Erythroblast (primary cell): Measurements from ENCODE around the gene COL1A2.
A peak's percentile ranks its signal among the peaks of the same experiment; 100 is the strongest.

Experiments used
- DNase-seq, 2 experiments: peaks; one replicate each; lab custom pipeline; 2025; lab: John Stamatoyannopoulos, UW
- GATA1 ChIP-seq: IDR thresholded peaks from 2 replicates; pipeline ENCODE4 v1.6.1; 2011; ENCODE audit warnings: low read depth, mild to moderate bottlenecking, control low read depth, low read length, moderate library complexity
- POLR2A ChIP-seq: IDR thresholded peaks from 2 replicates; pipeline ENCODE4 v1.6.1; 2011; ENCODE audit warnings: mild to moderate bottlenecking, low read length

The COL1A2 gene

GRCh38 chr7:94444813-94445212 lies 50.1 kb downstream of the COL1A2 start:
- TF ChIP-seq GATA1 (no peak), POLR2A (no peak)
- DNase-seq: no peak

- peak in 1 of 2 experiments; percentile 10 for DNase-seq
- TF ChIP-seq POLR2A (no peak), GATA1 (no peak)
These were observed 51.0 kb downstream of the COL1A2 start for GRCh38 chr7:94445696-94446194.

- TF ChIP-seq GATA1 (no peak), POLR2A (no peak)
- no peak for DNase-seq
These were observed 51.6 kb downstream of the COL1A2 start for GRCh38 chr7:94446308-94446707.

GRCh38 chr7:94449151-94449725 lies 54.5 kb downstream of the COL1A2 start:
- TF ChIP-seq POLR2A (no peak), GATA1 (no peak)
- peak; percentile 9 to 12 for DNase-seq

GRCh38 chr7:94450044-94450697 lies 55.5 kb downstream of the COL1A2 start:
- TF ChIP-seq GATA1 (no peak), POLR2A (no peak)
- DNase-seq: no peak

- TF ChIP-seq POLR2A (no peak), GATA1 (no peak)
- DNase-seq: no peak
These were observed 56.5 kb downstream of the COL1A2 start for GRCh38 chr7:94451187-94451586.

GRCh38 chr7:94452239-94452638 lies 57.5 kb downstream of the COL1A2 start:
- no peak for TF ChIP-seq POLR2A
- TF ChIP-seq GATA1: no peak
- DNase-seq: no peak

- TF ChIP-seq GATA1 (no peak), POLR2A (no peak)
- no peak for DNase-seq
These were observed 59.2 kb downstream of the COL1A2 start for GRCh38 chr7:94453898-94454297.

GRCh38 chr7:94458041-94458440 lies 63.3 kb downstream of the COL1A2 start:
- no peak for TF ChIP-seq GATA1
- TF ChIP-seq POLR2A: no peak
- DNase-seq: no peak

GRCh38 chr7:94466516-94466915 lies 71.8 kb downstream of the COL1A2 start:
- no peak for DNase-seq

GRCh38 chr7:94471604-94472003 lies 76.9 kb downstream of the COL1A2 start:
- DNase-seq: no peak
- TF ChIP-seq POLR2A: no peak
- no peak for TF ChIP-seq GATA1

More at GRCh38 chr7:94466516-94466915, 71.8 kb downstream of the COL1A2 start:
- TF ChIP-seq GATA1 (no peak), POLR2A (no peak)

- no peak for DNase-seq
- TF ChIP-seq GATA1 (no peak), POLR2A (no peak)
These were observed 77.9 kb downstream of the COL1A2 start for GRCh38 chr7:94472608-94473007.

GRCh38 chr7:94476251-94476840 lies 81.7 kb downstream of the COL1A2 start:
- no peak for TF ChIP-seq GATA1
- no peak for TF ChIP-seq POLR2A
- no peak for DNase-seq

- TF ChIP-seq POLR2A (no peak), GATA1 (no peak)
- no peak for DNase-seq
These were observed 83.2 kb downstream of the COL1A2 start for GRCh38 chr7:94477878-94478277.
